ENCODE measurements around the gene RPL23. TPM values are rescaled to one million over a fixed set of nuclear protein-coding genes. Genes with fewer than 3 reads are reported as not detected.

RPL23 gene
- total RNA-seq, 1 donor from 2014 or later, result 1,087 TPM

DNA sequence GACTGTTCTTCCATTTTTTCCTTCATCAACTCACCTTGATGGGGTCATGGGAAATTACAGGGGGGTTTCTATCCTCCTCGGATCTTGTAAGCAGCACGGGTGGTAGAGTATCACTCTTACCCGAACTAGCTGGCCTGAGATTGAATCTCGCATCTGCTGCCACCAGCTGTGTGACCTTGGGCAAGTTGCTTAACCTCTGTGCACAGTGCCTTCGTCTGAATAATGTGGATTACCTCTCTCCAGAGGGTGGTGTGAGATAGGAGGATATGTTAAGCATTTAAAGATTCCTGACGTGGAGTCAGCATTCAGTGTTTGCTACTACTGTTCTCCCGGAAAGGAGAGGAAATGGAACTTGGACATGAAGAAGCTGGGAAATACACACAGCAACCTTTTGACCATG is 40.8 kb upstream of the RPL23 start:
- H3K79me2 ChIP-seq (ENCODE audit: insufficient read depth, low read length), result peaks cover 85% of the 10 kb centered on the region
- H3K27me3 Mint-ChIP-seq (ENCODE audit: low read depth, unreplicated experiment), result no peaks in the 10 kb centered on the region
- TF ChIP-seq, protein P1, sequence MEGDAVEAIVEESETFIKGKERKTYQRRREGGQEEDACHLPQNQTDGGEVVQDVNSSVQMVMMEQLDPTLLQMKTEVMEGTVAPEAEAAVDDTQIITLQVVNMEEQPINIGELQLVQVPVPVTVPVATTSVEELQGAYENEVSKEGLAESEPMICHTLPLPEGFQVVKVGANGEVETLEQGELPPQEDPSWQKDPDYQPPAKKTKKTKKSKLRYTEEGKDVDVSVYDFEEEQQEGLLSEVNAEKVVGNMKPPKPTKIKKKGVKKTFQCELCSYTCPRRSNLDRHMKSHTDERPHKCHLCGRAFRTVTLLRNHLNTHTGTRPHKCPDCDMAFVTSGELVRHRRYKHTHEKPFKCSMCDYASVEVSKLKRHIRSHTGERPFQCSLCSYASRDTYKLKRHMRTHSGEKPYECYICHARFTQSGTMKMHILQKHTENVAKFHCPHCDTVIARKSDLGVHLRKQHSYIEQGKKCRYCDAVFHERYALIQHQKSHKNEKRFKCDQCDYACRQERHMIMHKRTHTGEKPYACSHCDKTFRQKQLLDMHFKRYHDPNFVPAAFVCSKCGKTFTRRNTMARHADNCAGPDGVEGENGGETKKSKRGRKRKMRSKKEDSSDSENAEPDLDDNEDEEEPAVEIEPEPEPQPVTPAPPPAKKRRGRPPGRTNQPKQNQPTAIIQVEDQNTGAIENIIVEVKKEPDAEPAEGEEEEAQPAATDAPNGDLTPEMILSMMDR (IDR thresholded peaks at IDR 0.05; ENCODE audit: insufficient read depth, low read depth, low read length), result no peak
- TF ChIP-seq EZH2 (IDR thresholded peaks at IDR 0.05; ENCODE audit: insufficient read depth, low read length), result no peak
- H3K27me3 ChIP-seq (ENCODE audit: insufficient read depth, low read length), result no peaks in the 10 kb centered on the region
- no peak for FAIRE-seq
- no peak for DNase-seq (ENCODE audit: low read depth)
- H3K4me1 ChIP-seq (ENCODE audit: insufficient read depth, low read length), result peaks cover 35% of the 10 kb centered on the region
- no peaks in the 10 kb centered on the region for H3K9me3 ChIP-seq (ENCODE audit: insufficient read depth, low read depth, low read length)
- peaks cover 12% of the 10 kb centered on the region for H3K36me3 Mint-ChIP-seq (ENCODE audit: low read depth, unreplicated experiment)
- H4K20me1 ChIP-seq (ENCODE audit: insufficient read depth, low read length), result peaks cover 95% of the 10 kb centered on the region
- peaks cover 46% of the 10 kb centered on the region for H3K36me3 ChIP-seq (ENCODE audit: insufficient read depth, low read length)
- H2AFZ ChIP-seq (ENCODE audit: low read depth, low read length), result no peak overlapping the region
- no peak overlapping the region for H3K9ac ChIP-seq (ENCODE audit: low read length)
- H3K4me1 Mint-ChIP-seq (ENCODE audit: low read depth, unreplicated experiment), result peaks cover 44% of the 10 kb centered on the region
- no peak overlapping the region for H3K4me2 ChIP-seq (ENCODE audit: low read length)
- H3K27ac Mint-ChIP-seq (ENCODE audit: unreplicated experiment), result peak overlapping the region; percentile 47
- H3K27ac ChIP-seq (ENCODE audit: low read depth, low read length), result no peak overlapping the region
- no peaks in the 10 kb centered on the region for H3K9me3 Mint-ChIP-seq (ENCODE audit: unreplicated experiment)
- no peak overlapping the region for H3K4me3 ChIP-seq (ENCODE audit: insufficient read depth, low read depth, low read length)
- no peak overlapping the region for H3K4me3 Mint-ChIP-seq (ENCODE audit: unreplicated experiment)

DNA sequence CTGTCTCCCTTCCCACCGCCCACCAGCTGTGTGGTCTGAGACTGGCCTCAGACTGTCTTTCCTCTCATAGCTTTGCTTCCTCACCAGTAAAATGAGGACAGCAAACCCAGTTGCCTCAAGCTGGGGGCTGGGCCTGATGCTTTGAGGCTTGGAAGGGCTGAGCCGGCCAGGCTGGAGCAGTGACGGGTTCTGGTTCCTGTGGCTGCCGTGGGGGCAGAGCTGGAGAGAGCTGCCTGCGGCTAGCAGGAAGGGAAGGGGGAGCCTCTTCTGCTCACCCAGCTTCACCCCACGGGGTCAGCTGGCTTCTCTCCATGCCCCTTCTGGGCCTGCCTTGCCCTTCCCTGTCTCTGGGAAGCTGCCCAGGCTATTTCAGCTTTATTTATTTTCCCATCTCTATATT is 40.1 kb upstream of the RPL23 start:
- Histone ChIP-seq H3K4me1 (ENCODE audit: insufficient read depth, low read length) (peaks cover 29% of the 10 kb centered on the region), H2AFZ (ENCODE audit: low read depth, low read length) (no peak overlapping the region), H4K20me1 (ENCODE audit: insufficient read depth, low read length) (peaks cover 95% of the 10 kb centered on the region), H3K4me2 (ENCODE audit: low read length) (no peak overlapping the region), H3K27me3 (ENCODE audit: insufficient read depth, low read length) (no peaks in the 10 kb centered on the region), H3K27ac (ENCODE audit: low read depth, low read length) (no peak overlapping the region), H3K4me3 (ENCODE audit: insufficient read depth, low read depth, low read length) (no peak overlapping the region), H3K79me2 (ENCODE audit: insufficient read depth, low read length) (peaks cover 87% of the 10 kb centered on the region), H3K36me3 (ENCODE audit: insufficient read depth, low read length) (peaks cover 46% of the 10 kb centered on the region), H3K9ac (ENCODE audit: low read length) (peak overlapping the region; percentile 3), H3K9me3 (ENCODE audit: insufficient read depth, low read depth, low read length) (no peaks in the 10 kb centered on the region)
- Mint-ChIP-seq H3K4me1 (ENCODE audit: low read depth, unreplicated experiment) (peaks cover 43% of the 10 kb centered on the region), H3K9me3 (ENCODE audit: unreplicated experiment) (no peaks in the 10 kb centered on the region), H3K4me3 (ENCODE audit: unreplicated experiment) (no peak overlapping the region), H3K27me3 (ENCODE audit: low read depth, unreplicated experiment) (no peaks in the 10 kb centered on the region), H3K27ac (ENCODE audit: unreplicated experiment) (no peak overlapping the region), H3K36me3 (ENCODE audit: low read depth, unreplicated experiment) (peaks cover 11% of the 10 kb centered on the region)
- DNase-seq (ENCODE audit: low read depth), result peak; percentile 36
- no peak for FAIRE-seq
- TF ChIP-seq EZH2 (IDR thresholded peaks at IDR 0.05; ENCODE audit: insufficient read depth, low read length), result no peak
- TF ChIP-seq, protein P1 (IDR thresholded peaks at IDR 0.05; ENCODE audit: insufficient read depth, low read depth, low read length), result no peak

DNA sequence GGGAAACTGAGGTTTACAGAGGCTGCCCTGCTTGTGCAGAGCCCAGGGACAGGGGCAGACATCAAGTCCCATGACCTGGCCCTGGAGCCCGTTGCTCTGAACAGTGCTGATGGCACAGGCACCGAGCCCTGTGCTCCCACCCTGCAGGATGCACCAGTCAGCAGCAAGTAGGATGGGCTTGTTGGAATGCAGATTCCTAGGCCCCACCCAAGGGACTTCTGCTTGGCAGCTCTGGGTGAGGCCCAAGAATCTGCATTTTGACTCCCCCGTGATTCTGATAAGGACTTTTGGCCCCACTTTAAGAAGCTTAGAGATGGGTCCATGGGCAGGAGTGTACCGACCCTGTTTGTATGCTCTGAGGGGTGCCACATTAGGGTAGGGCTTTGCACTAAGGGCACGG is 39.6 kb upstream of the RPL23 start:
- Histone ChIP-seq H3K9ac (ENCODE audit: low read length) (no peak overlapping the region), H3K4me2 (ENCODE audit: low read length) (no peak overlapping the region), H3K9me3 (ENCODE audit: insufficient read depth, low read depth, low read length) (no peaks in the 10 kb centered on the region), H3K4me1 (ENCODE audit: insufficient read depth, low read length) (peaks cover 24% of the 10 kb centered on the region), H3K27ac (ENCODE audit: low read depth, low read length) (no peak overlapping the region), H4K20me1 (ENCODE audit: insufficient read depth, low read length) (peaks cover 95% of the 10 kb centered on the region), H3K27me3 (ENCODE audit: insufficient read depth, low read length) (no peaks in the 10 kb centered on the region), H3K79me2 (ENCODE audit: insufficient read depth, low read length) (peaks cover 89% of the 10 kb centered on the region), H3K4me3 (ENCODE audit: insufficient read depth, low read depth, low read length) (no peak overlapping the region), H3K36me3 (ENCODE audit: insufficient read depth, low read length) (peaks cover 46% of the 10 kb centered on the region), H2AFZ (ENCODE audit: low read depth, low read length) (no peak overlapping the region)
- DNase-seq (ENCODE audit: low read depth) (no peak), FAIRE-seq (no peak)
- Mint-ChIP-seq H3K4me1 (ENCODE audit: low read depth, unreplicated experiment) (peaks cover 40% of the 10 kb centered on the region), H3K27ac (ENCODE audit: unreplicated experiment) (no peak overlapping the region), H3K27me3 (ENCODE audit: low read depth, unreplicated experiment) (no peaks in the 10 kb centered on the region), H3K4me3 (ENCODE audit: unreplicated experiment) (no peak overlapping the region), H3K36me3 (ENCODE audit: low read depth, unreplicated experiment) (peaks cover 7% of the 10 kb centered on the region), H3K9me3 (ENCODE audit: unreplicated experiment) (no peaks in the 10 kb centered on the region)
- TF ChIP-seq, protein P1 (IDR thresholded peaks at IDR 0.05; ENCODE audit: insufficient read depth, low read depth, low read length), result no peak
- TF ChIP-seq EZH2 (IDR thresholded peaks at IDR 0.05; ENCODE audit: insufficient read depth, low read length), result no peak
